ENCODE results near the gene TMEM207.

TMEM207 gene

GRCh38 chr3:190449801-190450200 is at the start of gene TMEM207:
Gene TMEM207, minus strand, starts transcription at chr3:190449901. Its CDS starts 92 bp downstream, at chr3:190449809.
- in situ Hi-C loops (cut with MboI; ENCODE audit: low sequenced_read_pairs, unreplicated experiment) = no loop called here
- no peak for TF ChIP-seq CTCF (IDR thresholded peaks at IDR 0.05; ENCODE audit: borderline replicate concordance, control extremely low read depth, extremely low read depth, insufficient read depth, missing control alignments)
- no peak for DNase-seq (ENCODE audit: low spot score)

GRCh38 chr3:190499122-190499521 is 49.4 kb upstream of the TMEM207 start:
- no peak for TF ChIP-seq CTCF (IDR thresholded peaks at IDR 0.05; ENCODE audit: borderline replicate concordance, control extremely low read depth, extremely low read depth, insufficient read depth, missing control alignments)
- DNase-seq (ENCODE audit: low spot score) = no peak
- in situ Hi-C loops (cut with MboI; ENCODE audit: low sequenced_read_pairs, unreplicated experiment) = no loop called here

- in situ Hi-C loops (cut with MboI; ENCODE audit: low sequenced_read_pairs, unreplicated experiment) = no loop called here
- TF ChIP-seq CTCF (IDR thresholded peaks at IDR 0.05; ENCODE audit: borderline replicate concordance, control extremely low read depth, extremely low read depth, insufficient read depth, missing control alignments) = no peak
Observed at GRCh38 chr3:190498293-190498692, 48.6 kb upstream of the TMEM207 start.

GRCh38 chr3:190497811-190498210 is 48.1 kb upstream of the TMEM207 start:
- in situ Hi-C loops (cut with MboI; ENCODE audit: low sequenced_read_pairs, unreplicated experiment) = no loop called here
- DNase-seq (ENCODE audit: low spot score) = no peak
- no peak for TF ChIP-seq CTCF (IDR thresholded peaks at IDR 0.05; ENCODE audit: borderline replicate concordance, control extremely low read depth, extremely low read depth, insufficient read depth, missing control alignments)

More at GRCh38 chr3:190498293-190498692, 48.6 kb upstream of the TMEM207 start:
- DNase-seq (ENCODE audit: low spot score) = no peak

- no peak for DNase-seq (ENCODE audit: low spot score)
- TF ChIP-seq CTCF (IDR thresholded peaks at IDR 0.05; ENCODE audit: borderline replicate concordance, control extremely low read depth, extremely low read depth, insufficient read depth, missing control alignments) = no peak
- in situ Hi-C loops (cut with MboI; ENCODE audit: low sequenced_read_pairs, unreplicated experiment) = no loop called here
Observed at GRCh38 chr3:190496859-190497258, 47.2 kb upstream of the TMEM207 start.

- DNase-seq (ENCODE audit: low spot score) = no peak
- in situ Hi-C loops (cut with MboI; ENCODE audit: low sequenced_read_pairs, unreplicated experiment) = no loop called here
- TF ChIP-seq CTCF (IDR thresholded peaks at IDR 0.05; ENCODE audit: borderline replicate concordance, control extremely low read depth, extremely low read depth, insufficient read depth, missing control alignments) = no peak
Observed at GRCh38 chr3:190495796-190496195, 46.1 kb upstream of the TMEM207 start.

GRCh38 chr3:190495354-190495753 is 45.7 kb upstream of the TMEM207 start:
- DNase-seq (ENCODE audit: low spot score) = no peak
- TF ChIP-seq CTCF (IDR thresholded peaks at IDR 0.05; ENCODE audit: borderline replicate concordance, control extremely low read depth, extremely low read depth, insufficient read depth, missing control alignments) = no peak
- in situ Hi-C loops (cut with MboI; ENCODE audit: low sequenced_read_pairs, unreplicated experiment) = no loop called here
